Measurements from ENCODE around the gene FLT3LG.
A peak's percentile ranks its signal among the peaks of the same experiment; 100 is the strongest.

The FLT3LG gene

GRCh38 chr19:49473868-49474541 lies at the start of gene FLT3LG:
TSS of gene FLT3LG (plus strand) at chr19:49474215. CDS start at chr19:49474640, 425 bp downstream.
- DNase-seq = peak; percentile 89 to 91

- no peak for DNase-seq
These were observed 48.8 kb upstream of the FLT3LG start, which contains the start of gene GFY for GRCh38 chr19:49425178-49425577. TSS of gene GFY (plus strand) at chr19:49425388. CDS start at chr19:49426431, 1,043 bp downstream.

- peak in 1 of 2 donors; percentile 26 for DNase-seq
These were observed 48.0 kb upstream of the FLT3LG start for GRCh38 chr19:49425922-49426592.

GRCh38 chr19:49427339-49427738 lies 46.7 kb upstream of the FLT3LG start:
- no peak for DNase-seq

GRCh38 chr19:49427855-49428546 lies 46.0 kb upstream of the FLT3LG start:
- DNase-seq = no peak

- no peak for DNase-seq
These were observed 45.2 kb upstream of the FLT3LG start for GRCh38 chr19:49428547-49429451.

- no peak for DNase-seq
These were observed 43.8 kb upstream of the FLT3LG start for GRCh38 chr19:49430172-49430677.

GRCh38 chr19:49430678-49431329 lies 43.2 kb upstream of the FLT3LG start:
- no peak for DNase-seq

GRCh38 chr19:49431330-49431749 lies 42.7 kb upstream of the FLT3LG start:
- no peak for DNase-seq

- no peak for DNase-seq
These were observed 41.6 kb upstream of the FLT3LG start for GRCh38 chr19:49432141-49433073.

GRCh38 chr19:49433240-49433901 lies 40.6 kb upstream of the FLT3LG start:
- DNase-seq = no peak

- no peak for DNase-seq
These were observed 39.0 kb upstream of the FLT3LG start for GRCh38 chr19:49434907-49435583.

- no peak for DNase-seq
These were observed 38.3 kb upstream of the FLT3LG start for GRCh38 chr19:49435670-49436069.

- peak; percentile 49 to 58 for DNase-seq
These were observed 37.5 kb upstream of the FLT3LG start for GRCh38 chr19:49436381-49437017.

GRCh38 chr19:49437231-49437630 lies 36.8 kb upstream of the FLT3LG start:
- no peak for DNase-seq

GRCh38 chr19:49438261-49438660 lies 35.8 kb upstream of the FLT3LG start:
- DNase-seq = no peak

- DNase-seq = no peak
These were observed 34.2 kb upstream of the FLT3LG start for GRCh38 chr19:49439836-49440235.

- DNase-seq = no peak
These were observed 33.4 kb upstream of the FLT3LG start for GRCh38 chr19:49440439-49441209.
